ENCODE results near the gene ANXA6. TPM values are rescaled to one million over a fixed set of nuclear protein-coding genes. Genes with fewer than 3 reads are reported as not detected.

ANXA6 gene
- total and polyA plus RNA-seq, 2 experiments from 2014 or later: 122 to 152 TPM

DNA sequence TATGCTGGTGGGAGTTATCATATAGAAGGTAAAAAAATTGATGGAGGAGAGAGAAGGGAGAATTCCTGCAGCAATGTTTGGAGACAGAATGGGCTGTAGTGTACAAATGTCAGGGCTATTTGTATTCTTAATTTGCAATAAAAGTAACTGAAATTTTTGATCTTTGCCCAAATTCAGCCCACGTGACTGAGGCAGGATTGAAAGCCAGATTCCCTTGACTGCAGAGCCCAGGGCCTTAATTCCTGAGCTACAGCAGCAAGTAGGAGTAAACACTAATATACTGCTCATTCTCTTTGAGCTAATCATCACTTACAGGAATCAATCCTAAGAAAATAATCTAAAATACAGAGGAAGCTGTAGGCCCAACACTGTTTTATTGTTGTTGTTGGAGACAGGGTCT is 5.2 kb upstream of the ANXA6 start:
- no peaks in the 10 kb centered on the region for H3K27me3 ChIP-seq
- no peak overlapping the region for H2AFZ ChIP-seq
- H3K9me2 ChIP-seq (replicated peaks; ENCODE audit: insufficient read depth): no peaks in the 10 kb centered on the region
- no peak overlapping the region for H3K4me2 ChIP-seq
- TF ChIP-seq, protein P1, sequence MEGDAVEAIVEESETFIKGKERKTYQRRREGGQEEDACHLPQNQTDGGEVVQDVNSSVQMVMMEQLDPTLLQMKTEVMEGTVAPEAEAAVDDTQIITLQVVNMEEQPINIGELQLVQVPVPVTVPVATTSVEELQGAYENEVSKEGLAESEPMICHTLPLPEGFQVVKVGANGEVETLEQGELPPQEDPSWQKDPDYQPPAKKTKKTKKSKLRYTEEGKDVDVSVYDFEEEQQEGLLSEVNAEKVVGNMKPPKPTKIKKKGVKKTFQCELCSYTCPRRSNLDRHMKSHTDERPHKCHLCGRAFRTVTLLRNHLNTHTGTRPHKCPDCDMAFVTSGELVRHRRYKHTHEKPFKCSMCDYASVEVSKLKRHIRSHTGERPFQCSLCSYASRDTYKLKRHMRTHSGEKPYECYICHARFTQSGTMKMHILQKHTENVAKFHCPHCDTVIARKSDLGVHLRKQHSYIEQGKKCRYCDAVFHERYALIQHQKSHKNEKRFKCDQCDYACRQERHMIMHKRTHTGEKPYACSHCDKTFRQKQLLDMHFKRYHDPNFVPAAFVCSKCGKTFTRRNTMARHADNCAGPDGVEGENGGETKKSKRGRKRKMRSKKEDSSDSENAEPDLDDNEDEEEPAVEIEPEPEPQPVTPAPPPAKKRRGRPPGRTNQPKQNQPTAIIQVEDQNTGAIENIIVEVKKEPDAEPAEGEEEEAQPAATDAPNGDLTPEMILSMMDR (IDR thresholded peaks at IDR 0.05; ENCODE audit: poor library complexity): no peak
- no peak for TF ChIP-seq EZH2 (IDR thresholded peaks at IDR 0.05; ENCODE audit: borderline replicate concordance)
- no peak for TF ChIP-seq EZH2phosphoT487 (IDR thresholded peaks at IDR 0.05; ENCODE audit: low read depth, severe bottlenecking, unreplicated experiment)
- H3K36me3 ChIP-seq (replicated peaks; ENCODE audit: insufficient read depth, low read depth): no peaks in the 10 kb centered on the region
- no peak overlapping the region for H3K4me3 ChIP-seq
- no peaks in the 10 kb centered on the region for H3K9me3 ChIP-seq (ENCODE audit: low read depth)
- peaks cover 9% of the 10 kb centered on the region for H3K79me2 ChIP-seq
- no peaks in the 10 kb centered on the region for H4K20me1 ChIP-seq (ENCODE audit: insufficient read depth, poor library complexity, severe bottlenecking)
- no peak for DNase-seq (ENCODE audit: low spot score)
- 56% methylated on average over 1 of the region's 1 CpG for WGBS (ENCODE audit: low lambda C conversion rate, missing lambda C conversion rate)
- peaks cover 13% of the 10 kb centered on the region for H3K4me1 ChIP-seq (ENCODE audit: insufficient read depth)
- H3K27ac ChIP-seq: no peak overlapping the region

DNA sequence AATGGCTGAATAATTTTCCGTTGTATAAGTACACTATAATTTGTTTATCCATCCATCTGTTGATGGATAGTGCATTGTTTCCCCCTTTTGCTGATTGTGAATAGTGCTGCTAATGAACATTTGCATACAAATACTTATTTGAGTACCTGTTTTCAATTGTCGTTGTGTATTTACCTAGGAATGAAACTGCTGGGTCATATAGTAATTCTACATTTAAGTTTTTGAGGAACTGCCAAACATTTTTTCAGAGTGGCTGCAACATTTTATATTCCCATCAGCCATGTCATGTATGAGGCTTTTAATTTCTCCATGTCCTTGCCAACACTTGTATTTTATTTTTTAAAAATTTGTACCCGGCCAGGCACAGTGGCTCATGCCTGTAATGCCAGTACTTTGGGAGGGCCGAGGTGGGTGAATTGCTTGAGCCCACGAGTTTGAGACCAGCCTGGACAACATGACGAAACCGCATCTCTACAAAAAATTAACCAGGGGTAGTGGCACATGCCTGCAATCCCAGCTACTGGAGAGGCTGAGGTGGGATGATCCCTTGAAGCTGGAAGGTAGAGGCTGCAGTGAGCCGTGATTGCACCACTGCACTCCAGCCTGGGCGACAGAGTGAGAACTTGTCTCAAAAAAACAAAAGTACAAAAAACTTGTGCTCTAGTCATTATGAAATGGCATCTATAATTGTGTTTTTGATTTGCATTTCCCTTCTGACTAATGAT is 2.2 kb upstream of the ANXA6 start:
- Histone ChIP-seq H3K4me2 (no peak overlapping the region), H3K79me2 (peaks cover 37% of the 10 kb centered on the region), H3K4me1 (ENCODE audit: insufficient read depth) (peaks cover 32% of the 10 kb centered on the region), H3K36me3 (replicated peaks; ENCODE audit: insufficient read depth, low read depth) (no peaks in the 10 kb centered on the region), H4K20me1 (ENCODE audit: insufficient read depth, poor library complexity, severe bottlenecking) (no peaks in the 10 kb centered on the region), H3K27me3 (no peaks in the 10 kb centered on the region), H3K27ac (no peak overlapping the region), H3K9me3 (ENCODE audit: low read depth) (no peaks in the 10 kb centered on the region), H3K4me3 (no peak overlapping the region), H2AFZ (no peak overlapping the region), H3K9me2 (replicated peaks; ENCODE audit: insufficient read depth) (no peaks in the 10 kb centered on the region)
- TF ChIP-seq, protein P1 (IDR thresholded peaks at IDR 0.05; ENCODE audit: poor library complexity): no peak
- TF ChIP-seq EZH2phosphoT487 (IDR thresholded peaks at IDR 0.05; ENCODE audit: low read depth, severe bottlenecking, unreplicated experiment) (no peak), EZH2 (IDR thresholded peaks at IDR 0.05; ENCODE audit: borderline replicate concordance) (no peak)
- no peak for DNase-seq (ENCODE audit: low spot score)
- WGBS (ENCODE audit: low lambda C conversion rate, missing lambda C conversion rate): 81% methylated on average over 9 of the region's 9 CpGs

DNA sequence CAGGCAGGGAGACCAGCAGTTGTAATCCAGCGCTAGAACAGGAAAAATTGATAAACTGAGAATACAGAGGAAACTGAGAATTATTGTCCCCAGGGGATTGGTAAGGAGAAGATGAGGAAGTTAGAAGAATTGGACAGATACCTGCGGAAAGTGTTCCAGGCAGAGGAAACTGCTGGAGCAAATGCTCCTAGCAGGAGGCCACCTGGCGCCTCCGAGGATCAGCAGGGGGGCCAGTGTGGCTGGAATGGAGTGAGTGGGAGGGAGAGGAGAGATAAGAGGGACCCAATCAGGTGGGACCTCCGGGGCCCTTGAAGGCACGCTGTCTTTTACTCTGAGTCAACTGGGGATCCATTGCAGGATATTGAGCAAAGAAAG is 695 bp upstream of the ANXA6 start:
- no peak for TF ChIP-seq EZH2phosphoT487 (IDR thresholded peaks at IDR 0.05; ENCODE audit: low read depth, severe bottlenecking, unreplicated experiment)
- TF ChIP-seq EZH2 (IDR thresholded peaks at IDR 0.05; ENCODE audit: borderline replicate concordance): no peak
- H3K9me3 ChIP-seq (ENCODE audit: low read depth): no peaks in the 10 kb centered on the region
- 11% methylated on average over 6 of the region's 6 CpGs for WGBS (ENCODE audit: low lambda C conversion rate, missing lambda C conversion rate)
- peaks cover 35% of the 10 kb centered on the region for H3K4me1 ChIP-seq (ENCODE audit: insufficient read depth)
- peak; percentile 54 for DNase-seq (ENCODE audit: low spot score)
- H3K27me3 ChIP-seq: no peaks in the 10 kb centered on the region
- no peaks in the 10 kb centered on the region for H3K36me3 ChIP-seq (replicated peaks; ENCODE audit: insufficient read depth, low read depth)
- peak overlapping the region; percentile 89 for H3K4me3 ChIP-seq
- peak overlapping the region; percentile 92 for H2AFZ ChIP-seq
- H3K9me2 ChIP-seq (replicated peaks; ENCODE audit: insufficient read depth): no peaks in the 10 kb centered on the region
- peaks cover 52% of the 10 kb centered on the region for H3K79me2 ChIP-seq
- H4K20me1 ChIP-seq (ENCODE audit: insufficient read depth, poor library complexity, severe bottlenecking): no peaks in the 10 kb centered on the region
- peak overlapping the region; percentile 79 for H3K4me2 ChIP-seq
- peak overlapping the region; percentile 84 for H3K27ac ChIP-seq
